Measurements from ENCODE around the gene UTP4. TPM values are rescaled to one million over a fixed set of nuclear protein-coding genes. Genes with fewer than 3 reads are reported as not detected.

The UTP4 gene
- total and polyA plus RNA-seq, 2 of the 8 experiments (the other 6 are each of a cell fraction or from before 2014, with no cell fraction given) = 101 to 118 TPM

DNA sequence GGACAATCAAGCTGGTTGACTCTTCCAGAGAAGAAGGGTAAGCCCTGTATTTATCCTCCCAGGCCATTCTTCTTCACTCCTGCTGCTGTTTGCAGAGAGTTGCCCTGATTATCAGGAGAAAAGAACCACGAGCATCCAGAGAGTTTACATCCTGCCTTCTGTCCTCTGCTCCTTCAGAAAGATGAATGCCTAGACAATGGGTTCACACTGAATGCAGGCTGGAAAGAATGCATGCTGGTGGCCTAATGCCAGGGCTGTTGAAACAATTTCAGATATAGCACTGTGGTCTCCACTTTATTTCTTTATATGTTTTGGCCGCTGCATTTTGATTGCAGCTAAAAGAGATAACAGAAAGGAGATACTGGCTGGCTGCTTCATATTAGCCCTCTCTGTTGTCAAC lies 48.2 kb upstream of the UTP4 start (continued):
- TF ChIP-seq RAD21 (IDR thresholded peaks at IDR 0.05 in 1 of 2, conservative IDR thresholded peaks at IDR 0.05 in 1 of 2; ENCODE audit: low read depth in 2 of 2, low read length in 2 of 2) (no peak), CHD1 (IDR thresholded peaks at IDR 0.05; ENCODE audit: low read depth, low read length) (no peak)

Measured in H1 (cell line).